Suppressor macrophage (primary cell): Measurements from ENCODE around the gene DAPK1.

Source experiments
- DNase-seq, 4 experiments: peaks; one replicate each; pipeline ENCODE4 v3.0.0-alpha.2; 2020 to 2022

Gene DAPK1

GRCh38 chr9:87615136-87615535 is 117.5 kb downstream of the DAPK1 start:
- DNase-seq, result peak in 3 of 4 experiments; percentile 32 to 54 (median 42)

- peak in 3 of 4 experiments; percentile 34 to 39 (median 35) for DNase-seq
Observed at GRCh38 chr9:87615547-87616148, 118.0 kb downstream of the DAPK1 start.

- peak in 2 of 4 experiments; percentile 61 to 68 for DNase-seq
Observed at GRCh38 chr9:87618226-87618625, 120.6 kb downstream of the DAPK1 start.

DNA sequence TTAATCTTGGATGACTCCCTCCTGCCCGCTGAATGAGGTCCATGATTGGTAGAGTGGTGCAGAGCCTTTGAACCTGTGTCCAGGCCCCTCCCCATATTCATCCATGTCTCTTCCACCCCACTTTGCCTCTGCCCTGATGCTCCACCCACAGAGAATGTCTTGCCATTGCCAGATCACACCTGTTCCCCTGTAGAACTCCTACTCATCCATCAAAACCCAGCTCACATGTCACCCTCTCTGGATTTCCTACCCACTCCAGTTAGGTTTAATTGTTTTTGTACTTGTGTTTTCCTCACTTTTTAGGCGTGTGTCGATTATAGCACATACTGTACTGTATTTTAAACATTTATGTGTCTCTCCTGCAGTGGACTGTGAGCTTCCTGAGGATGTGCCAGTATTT is 121.3 kb downstream of the DAPK1 start:
- no peak for DNase-seq

- DNase-seq, result peak in 1 of 4 experiments; percentile 69
Observed at GRCh38 chr9:87619346-87619745, 121.7 kb downstream of the DAPK1 start.

DNA sequence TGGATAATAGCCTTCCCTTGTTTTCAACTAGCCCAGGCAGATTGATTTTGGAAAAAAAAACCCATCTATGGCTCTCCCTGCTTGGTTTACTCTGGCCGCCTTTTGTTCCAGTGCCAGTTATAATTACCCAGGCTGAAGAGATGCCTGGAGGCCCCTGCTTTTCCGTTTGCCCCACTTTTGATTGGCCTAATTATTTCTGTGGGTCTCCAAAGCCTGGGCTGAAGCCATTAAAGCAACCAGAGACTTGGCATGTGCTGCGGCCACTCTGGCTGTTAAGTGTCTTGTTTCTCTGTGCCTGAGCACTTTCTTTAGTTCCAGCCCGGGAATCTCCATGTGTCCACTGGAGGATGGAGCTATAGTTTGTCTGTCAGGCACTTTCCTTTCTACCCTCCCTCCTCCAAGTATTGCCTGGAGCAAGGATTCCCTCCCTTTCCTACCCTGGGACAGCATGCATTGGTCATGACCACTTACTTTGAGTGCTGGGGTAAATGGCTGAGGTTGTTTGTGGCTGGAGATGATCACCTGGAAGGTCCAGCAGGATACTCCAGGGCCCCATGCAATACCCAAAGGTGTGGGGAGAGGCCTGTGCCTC is 123.2 kb downstream of the DAPK1 start:
- no peak for DNase-seq

- DNase-seq, result peak in 1 of 4 experiments; percentile 22
Observed at GRCh38 chr9:87622098-87622497, 124.4 kb downstream of the DAPK1 start.

GRCh38 chr9:87622923-87623322 is 125.3 kb downstream of the DAPK1 start:
- no peak for DNase-seq

DNA sequence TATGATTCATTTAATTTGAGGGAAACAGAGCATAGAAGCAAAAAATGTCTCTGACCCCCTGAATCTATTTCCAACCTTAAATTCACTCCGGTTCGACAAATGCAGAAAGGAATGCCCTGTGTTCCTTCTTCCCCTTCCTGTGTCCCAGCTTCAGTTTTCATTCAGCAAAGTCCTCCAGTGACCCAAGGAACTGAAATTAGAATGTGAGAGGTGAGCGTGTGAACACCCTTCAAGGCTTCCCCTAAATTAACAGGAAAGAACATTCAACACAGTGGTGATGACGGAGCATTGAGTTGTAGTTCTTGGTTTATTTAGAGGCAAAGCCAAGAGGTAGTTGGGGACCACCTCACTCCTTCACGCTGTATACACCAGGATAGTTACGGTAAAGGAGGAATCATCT is 130.7 kb downstream of the DAPK1 start:
- DNase-seq, result peak; percentile 32 to 55 (median 41)

DNA sequence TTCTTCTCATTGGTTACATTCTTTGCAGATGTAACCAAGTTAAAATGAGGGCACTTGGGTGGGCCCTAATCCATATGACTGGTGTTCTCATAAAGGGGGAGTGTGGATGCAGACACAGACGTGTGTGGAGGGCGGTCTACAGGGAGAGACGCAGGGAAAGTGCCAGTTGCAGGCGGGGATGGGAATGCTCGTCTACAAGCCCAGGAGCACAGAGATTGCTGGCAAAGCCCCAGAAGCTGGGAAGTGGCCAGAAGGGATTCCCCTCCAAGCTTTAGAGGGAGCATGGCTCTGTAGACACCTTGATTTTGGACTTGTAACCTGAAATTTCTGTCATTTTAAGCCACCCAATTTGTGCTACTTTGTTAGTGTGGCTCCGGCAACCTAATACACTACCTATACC is 131.4 kb downstream of the DAPK1 start:
- DNase-seq, result no peak

DNA sequence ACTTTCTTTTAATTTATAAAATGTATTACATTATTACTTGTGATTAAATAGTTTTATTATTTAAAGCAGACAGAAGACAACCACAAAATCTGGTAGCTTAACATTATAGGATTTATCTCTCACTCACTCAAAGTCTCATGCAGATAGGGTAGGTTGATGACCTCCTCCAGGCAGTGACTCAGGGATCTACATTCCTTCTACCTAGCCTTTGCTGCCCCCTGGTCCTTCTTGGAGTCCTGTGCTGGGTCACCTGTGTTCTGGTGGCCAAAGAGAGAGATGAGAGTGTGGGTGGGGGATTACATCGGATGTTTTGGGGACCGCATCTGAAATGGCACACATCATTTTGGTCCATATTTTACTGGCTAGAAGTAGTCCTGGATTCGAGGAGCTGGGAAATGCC is 132.6 kb downstream of the DAPK1 start:
- no peak for DNase-seq

- DNase-seq, result no peak
Observed at GRCh38 chr9:87630846-87631245, 133.2 kb downstream of the DAPK1 start.

GRCh38 chr9:87635656-87636501 is 138.2 kb downstream of the DAPK1 start:
- DNase-seq, result no peak

DNA sequence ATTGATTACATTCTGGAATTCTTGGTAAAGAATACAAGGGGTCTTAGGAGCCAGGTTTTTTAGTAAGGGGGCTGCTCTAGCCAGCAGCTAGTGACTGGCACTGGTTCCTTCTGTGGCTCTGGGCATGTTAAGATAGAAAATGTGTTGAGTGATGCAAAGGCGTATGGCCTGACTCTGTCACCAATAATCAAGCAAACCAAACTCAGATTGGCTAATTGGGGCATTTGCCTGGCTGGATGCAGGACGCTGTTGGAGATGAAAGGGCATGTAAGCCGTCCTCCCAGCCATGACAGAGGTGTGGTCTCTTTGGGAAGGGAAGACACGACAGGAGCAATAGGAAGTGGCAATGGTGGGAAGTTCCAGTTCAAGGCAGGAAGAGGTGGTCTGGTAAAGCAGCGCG is 140.6 kb downstream of the DAPK1 start:
- DNase-seq, result no peak

DNA sequence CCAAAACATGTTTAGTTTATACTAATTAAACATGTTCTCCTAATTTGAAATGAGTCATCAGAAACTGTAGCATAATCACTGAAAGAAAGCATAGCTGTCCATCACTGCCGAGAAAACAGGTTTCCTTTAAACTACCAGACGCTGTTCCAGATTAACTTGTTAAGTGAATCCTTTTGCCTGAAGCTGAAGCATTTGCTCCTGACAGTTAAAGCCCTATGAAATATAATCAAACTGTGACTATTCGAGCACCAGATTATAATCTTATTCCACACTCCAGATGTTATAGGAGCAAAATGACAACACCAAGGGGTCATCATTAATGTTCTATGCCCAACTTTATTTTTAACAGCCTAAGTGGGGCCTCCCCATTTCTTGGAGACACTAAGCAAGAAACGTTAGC is 142.3 kb downstream of the DAPK1 start:
- no peak for DNase-seq

DNA sequence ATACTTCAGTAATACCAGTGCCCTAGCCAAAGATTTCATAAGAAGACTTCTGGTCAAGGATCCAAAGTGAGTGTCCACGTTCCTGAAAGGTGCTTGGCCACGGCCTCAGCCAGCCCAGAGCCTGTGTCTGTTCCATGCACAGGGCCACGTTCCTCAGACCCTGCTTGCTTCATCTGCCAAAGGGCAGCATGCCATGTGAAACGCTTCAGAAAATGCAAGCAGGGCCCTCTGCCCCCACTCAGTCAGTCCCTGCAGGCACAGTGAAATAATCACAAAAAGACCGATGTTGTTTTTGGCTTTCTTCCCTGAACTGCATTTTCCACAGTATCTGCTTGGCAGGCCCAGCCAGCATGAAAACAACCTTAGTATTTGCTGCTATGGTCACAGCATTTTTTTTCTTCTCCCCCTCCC is 142.7 kb downstream of the DAPK1 start:
- no peak for DNase-seq

- DNase-seq, result no peak
Observed at GRCh38 chr9:87641067-87641466, 143.4 kb downstream of the DAPK1 start.

GRCh38 chr9:87642330-87643106 is 144.9 kb downstream of the DAPK1 start:
- no peak for DNase-seq

DNA sequence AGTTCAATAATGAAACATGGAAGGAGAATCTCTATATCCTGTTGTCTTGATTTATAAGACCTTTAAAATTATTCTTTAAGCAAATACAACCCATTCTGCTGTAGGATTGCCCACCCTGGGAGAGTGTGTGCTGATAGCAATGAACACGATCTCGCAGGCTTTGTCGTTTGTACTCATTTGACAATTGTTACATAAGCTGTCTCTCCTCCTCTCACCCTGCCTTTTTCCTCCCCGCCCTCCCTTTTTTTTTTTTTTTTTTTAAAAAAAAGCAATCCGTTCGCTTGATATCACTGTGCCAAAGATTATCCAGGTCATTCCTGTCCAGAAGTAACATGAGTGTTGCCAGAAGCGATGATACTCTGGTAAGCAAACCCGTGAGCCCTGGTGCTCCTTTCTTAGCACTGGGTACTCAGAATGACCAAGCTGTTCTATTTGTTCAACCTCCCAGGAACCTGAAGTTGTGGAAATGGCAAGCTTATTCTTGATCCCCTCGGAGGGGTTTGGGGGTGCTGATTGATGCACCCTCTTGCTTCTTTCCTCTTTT is 145.5 kb downstream of the DAPK1 start:
- no peak for DNase-seq

DNA sequence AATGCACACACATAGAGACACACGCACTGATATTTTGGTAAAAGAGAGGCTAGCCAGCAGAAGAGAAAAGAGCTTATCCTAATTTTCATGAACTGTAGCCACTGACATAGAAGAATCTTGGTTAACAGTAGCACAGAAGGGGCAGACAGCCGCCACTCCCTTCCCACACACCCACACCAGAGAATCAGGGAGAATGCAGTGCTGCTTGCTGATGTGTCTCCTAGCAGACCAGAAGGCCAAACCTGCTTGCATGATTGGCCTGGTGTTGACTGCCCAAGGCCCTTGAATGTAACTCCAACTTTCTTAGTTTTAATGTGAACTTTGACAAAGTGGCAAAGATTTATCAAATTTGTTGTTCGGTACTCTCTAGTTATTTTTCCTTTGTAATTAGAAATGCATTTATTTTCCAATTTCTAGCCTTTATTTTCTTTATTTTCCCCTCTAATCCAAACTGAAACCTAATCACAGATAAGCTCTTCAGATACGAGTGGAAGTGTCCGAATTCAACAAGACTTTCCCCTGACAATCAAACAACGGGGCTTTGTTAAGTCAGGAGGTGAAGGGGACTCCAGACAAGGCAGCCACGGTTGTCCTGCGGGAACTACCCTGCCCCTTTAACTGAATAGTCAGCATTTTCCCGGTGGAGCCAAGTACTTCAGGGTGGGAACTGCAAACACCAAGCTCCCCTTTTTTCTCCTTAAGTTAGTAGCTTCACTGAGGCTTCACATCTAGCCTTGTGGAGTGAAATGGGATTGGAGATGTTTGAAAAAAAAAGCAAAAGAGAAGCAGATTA is 146.3 kb downstream of the DAPK1 start:
- no peak for DNase-seq

DNA sequence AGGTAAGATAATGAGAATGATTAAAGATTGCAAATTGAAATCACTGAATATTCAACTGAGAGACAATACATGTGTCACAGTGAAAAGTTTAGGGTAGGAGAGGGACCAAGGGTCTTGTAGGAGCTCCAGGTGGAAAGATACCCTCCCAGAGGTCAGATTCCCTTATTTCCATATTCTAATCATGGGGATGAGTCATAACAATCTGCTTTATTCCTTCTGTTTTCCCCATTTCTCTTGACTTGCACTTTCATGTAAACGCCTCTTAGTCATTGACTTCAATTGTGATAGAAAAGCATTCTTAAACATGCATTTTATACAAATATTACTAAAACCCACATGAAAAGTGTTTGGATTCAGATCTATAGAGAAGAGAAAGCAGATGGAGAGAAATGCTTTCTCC is 147.0 kb downstream of the DAPK1 start:
- DNase-seq, result no peak

DNA sequence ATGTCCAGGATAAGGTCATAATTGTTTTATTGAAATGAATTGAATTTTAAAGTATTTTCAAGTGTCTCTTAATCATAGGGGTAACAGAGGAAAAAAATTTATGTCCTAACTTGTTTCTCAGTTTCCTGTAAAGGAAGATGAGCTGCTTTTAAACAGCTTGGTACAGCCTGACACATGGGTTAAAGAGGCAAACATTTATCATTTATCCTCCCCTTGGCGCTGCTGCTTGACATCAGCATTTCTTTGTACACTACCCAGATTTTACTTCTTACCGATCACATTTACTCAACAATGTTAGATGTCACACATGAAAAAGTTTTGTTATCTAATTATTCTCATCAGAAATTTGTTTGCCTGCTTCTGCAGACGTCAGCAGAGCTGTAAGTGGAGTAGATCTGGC is 148.9 kb downstream of the DAPK1 start:
- no peak for DNase-seq
